GM21825 (cell line): ENCODE data around the gene PRSS27.
"Not testable (repeated sequence)": the region's sequence is repeated elsewhere in the genome, so short reads cannot be mapped to it uniquely, and the experiment has no call there.

Experiments
- ATAC-seq: cut with Tn5 transposase; IDR thresholded peaks from one replicate; pipeline ENCODE4 v1.9.1; 2021; ENCODE audit warnings: mild to moderate bottlenecking, moderate library complexity; ENCODE audit not compliant: unreplicated experiment

The PRSS27 gene

DNA sequence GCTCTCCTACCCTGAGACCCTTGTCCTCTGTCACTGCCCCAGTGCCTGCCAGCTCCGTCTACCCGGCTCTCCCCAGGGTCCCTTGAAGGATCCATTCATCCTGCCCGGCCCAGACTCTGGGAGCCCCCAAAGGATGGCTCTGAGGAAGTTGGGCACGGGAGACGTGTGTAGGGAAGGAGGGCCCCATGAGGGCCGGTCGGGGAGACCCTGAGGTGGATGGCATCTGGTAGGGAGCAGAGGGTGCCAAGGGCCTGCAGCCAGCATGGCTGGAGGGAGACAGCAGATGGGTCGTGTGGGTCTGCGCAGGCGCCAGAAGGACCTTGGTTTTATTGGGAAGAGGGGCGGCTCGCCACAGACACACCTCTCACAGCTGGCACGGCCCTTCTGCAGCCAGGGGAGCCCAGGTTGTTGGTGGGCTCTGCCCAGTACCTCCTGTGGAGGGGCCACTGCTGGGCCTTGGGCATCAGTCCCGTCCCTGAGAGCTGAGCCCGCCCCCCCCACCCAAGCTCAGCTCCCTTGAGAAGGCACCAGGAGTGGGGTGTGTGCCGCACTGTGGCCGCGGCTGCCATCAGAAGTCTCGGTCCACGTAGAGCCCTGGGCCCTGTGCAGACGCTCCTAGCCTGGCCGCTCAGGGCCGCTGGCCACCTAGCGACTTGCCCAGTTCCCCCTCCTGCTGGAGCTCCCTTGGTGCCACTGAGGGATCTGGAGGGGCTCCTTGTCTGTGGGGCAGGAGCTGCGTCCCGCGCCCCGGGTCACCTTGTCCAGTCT lies 21.7 kb downstream of the PRSS27 start:
- ATAC-seq = no peak

- no peak for ATAC-seq
These were observed 22.5 kb downstream of the PRSS27 start for GRCh38 chr16:2697401-2697948.

- not testable (repeated sequence) for ATAC-seq
These were observed 23.3 kb downstream of the PRSS27 start for GRCh38 chr16:2696601-2697250.

- no peak for ATAC-seq
These were observed 26.9 kb downstream of the PRSS27 start for GRCh38 chr16:2692948-2693651.

DNA sequence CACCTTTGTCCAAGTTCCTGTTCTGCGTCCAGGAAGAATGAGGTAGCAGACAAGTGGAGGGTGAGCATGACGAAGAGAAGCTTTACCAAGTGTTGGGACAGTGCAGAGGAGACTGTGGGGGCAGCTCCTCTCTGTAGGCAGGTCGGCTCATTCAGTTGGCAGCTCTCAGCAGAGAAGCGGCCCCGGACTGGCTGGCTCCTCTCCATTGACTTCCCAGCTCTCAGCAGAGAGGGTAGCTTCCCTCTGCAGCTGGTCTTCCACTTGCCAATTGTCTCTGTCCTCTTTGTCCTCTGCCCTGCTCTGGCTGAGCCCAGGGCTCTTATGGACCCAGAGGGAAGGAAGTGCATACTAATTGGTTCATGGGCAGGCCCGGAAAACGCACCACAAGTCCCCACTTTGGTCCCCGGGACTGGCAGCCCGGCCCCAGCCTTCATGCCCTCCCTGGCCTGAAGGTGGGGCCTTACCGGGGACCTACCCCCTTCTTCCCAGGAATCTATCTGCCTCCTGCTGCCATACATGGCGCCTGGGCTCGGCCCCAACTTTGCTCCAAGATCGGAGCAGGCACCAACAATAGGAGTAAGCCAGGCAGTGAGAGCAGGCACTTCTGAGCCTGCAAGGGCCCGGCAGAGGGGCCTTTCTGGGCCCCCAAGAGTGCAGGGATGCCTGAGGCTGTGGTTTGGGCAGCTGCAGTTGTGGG lies 27.6 kb downstream of the PRSS27 start:
- ATAC-seq = no peak

DNA sequence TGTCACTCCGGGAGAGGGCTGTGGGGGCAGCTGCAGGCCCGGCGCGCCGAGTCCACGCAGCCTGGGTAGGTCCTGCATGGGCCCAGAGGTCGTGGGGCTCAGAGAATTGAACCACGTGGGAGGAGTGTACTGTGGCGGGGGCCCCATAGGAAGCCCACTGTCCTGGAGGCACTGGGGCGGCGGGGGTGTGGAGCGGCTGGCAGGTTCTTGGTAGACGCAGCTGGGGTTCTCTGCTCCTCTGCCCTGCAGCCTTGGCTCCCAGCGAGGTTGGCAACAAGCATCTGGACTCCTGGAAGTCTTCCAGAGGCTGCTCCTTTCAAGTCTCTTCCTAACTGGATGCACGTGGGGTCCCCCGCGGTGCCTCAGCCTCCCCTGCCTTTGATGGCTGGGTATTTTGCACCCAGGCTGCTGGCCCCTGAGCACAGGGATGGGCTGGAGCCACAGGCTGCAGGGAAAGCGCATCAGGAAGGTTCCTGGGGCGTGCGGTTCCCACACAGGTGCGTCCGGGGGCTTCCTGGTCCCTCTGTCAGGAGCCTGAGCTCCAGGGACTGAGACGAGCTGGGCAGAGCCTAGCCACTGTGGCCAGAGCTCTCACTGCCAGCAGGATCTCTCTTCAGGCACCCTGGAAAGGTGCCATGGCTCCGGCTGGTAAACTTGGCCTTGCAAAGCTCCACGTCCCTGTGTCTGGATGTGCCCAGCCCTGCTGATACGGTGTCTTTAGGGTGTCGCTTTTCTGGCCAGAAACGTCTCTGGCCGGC lies 28.4 kb downstream of the PRSS27 start:
- ATAC-seq = no peak

- ATAC-seq = no peak
These were observed 29.2 kb downstream of the PRSS27 start for GRCh38 chr16:2690852-2691251.

DNA sequence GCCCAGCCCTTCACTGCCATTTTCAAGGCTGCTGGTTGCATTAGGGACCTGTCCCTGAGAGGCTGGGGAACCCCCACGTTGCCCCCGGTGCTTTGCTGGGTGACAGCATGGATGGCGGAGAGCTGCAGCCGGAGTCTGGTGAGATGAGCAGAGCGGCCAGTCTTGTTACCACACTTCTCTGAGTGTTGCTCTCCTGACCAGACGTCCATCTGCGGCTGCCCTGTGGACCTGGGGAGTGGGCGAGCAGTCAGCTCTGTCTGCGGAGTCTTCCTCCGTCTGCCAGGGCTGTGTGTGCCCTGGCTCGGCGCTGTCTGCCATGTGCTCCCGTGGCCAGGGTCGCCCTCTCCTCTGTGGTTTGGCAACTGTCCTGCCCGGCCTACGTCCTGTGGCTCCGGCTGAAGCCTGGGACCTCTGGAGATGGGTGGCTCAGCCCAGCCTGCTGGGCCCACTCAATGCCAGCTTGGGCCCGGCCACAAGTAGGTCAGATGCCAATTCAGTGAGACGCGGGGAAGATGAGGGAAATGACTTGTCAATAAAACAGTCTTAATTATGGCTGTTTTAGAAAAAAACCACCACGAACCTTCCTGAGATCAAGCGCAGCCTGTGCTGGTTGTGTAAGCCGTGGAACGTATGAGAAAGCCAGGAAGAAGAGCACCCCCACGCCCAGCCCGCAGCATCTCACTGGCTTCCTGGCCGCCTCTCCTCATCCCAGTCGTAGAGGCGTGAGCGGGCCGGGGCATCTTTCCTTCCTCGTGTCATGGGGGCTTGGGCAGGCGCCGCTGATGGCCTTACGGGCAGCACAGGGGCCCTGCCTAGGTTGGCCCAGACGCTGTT lies 29.8 kb downstream of the PRSS27 start:
- no peak for ATAC-seq

DNA sequence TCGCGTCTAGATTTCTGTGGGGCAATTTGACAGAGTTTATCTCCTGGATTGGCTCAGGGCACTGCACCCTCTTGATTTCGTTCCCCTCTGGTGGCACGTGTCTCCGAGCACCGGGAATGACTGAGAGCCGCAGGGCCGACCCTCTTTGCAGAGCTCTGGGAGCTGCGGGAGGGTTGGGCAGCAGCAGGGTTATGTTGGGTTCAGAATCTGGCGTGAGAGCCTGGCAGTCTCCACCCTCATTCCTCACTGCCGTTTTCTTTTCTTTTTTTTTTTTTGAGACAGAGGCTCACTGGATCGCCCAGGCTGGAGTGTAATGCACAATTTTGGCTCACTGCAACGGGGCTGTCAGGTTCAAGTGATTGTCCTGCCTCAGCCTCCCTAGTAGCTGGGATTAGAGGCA lies 30.6 kb downstream of the PRSS27 start:
- not testable (repeated sequence) for ATAC-seq

DNA sequence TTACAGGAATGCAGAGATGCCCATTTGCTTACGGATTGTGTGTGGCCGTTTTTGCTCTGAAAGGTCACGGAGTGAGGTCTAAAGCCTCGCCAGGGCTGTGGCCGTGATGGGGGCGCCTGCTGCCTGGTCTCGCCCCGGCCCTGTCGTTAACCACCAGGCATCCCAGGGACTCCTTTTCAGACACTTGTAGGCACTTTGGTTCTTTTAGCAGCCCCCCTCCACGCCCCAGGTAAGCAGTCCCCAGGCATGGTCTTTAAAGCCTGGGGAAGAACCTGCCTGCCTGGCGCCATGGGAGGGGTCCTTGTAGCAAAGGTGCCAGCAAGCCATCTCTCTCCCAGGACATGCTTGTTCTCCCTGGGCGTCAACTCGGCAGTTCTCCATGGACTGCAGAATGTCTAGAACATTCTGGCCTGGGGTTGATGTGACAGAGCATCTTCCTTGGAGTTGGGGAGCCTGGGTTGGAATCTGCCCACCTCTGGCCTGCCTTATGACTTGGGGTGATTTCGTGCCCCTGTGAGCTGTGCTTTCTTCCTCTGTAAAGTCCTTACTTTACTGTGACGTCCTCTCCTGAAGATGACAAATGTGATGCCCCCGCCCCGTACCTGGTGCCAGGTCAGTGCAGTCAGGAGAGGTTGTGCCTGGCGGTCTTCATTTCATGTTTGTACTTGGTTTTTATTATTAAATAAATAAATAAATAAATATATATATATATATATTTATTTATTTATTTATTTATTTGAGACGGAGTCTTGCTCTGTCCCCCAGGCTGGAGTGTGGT lies 32.3 kb downstream of the PRSS27 start:
- ATAC-seq = no peak

DNA sequence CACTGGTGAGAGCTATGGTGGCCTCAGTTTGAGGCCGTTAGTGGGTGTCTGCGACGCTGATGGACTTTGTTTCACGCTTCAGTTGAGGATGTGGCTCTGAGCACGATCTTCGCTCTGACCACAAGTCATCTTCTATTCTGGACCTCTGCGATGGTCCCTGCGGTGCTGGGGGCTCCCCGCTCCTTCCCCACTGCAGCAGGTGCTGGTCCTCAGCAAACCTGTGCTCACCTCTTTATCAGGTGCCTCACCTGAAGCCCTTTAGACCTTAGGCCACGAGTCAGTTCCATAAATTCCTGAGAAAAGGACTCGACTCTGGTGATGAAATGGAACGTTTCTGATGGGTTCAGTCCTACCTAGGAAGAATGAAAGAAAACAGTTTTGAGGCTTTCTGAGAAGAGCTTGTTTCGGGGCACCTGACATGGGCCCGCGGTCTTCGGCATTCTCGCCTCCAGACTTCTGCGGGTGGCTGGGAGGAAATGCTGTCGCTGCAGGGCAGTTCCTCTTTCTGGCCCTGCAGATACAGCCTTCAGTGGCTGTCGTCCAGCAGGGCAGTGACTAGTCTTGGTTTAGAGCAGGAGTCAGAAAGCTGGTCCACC lies 33.0 kb downstream of the PRSS27 start:
- ATAC-seq = peak; percentile 40

DNA sequence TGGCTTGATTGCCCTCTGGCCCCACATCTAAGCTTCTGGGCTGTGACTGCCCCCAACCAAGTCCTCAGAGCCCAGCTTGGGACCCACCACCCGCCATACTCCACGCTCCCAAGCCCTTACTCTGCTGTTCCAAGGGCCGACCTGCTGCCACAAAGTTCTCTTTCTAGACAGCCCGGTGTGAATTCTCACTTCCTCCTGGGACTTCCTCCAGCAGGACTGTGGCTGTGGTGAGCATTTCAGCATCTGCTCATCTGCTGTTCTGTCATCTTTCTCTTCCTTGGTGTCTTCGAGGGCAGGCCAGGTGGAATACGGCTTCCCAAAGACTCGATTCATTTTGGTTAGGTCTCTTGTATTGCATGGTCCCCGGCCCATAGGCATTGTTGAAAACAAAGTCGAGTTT lies 33.9 kb downstream of the PRSS27 start:
- not testable (repeated sequence) for ATAC-seq

DNA sequence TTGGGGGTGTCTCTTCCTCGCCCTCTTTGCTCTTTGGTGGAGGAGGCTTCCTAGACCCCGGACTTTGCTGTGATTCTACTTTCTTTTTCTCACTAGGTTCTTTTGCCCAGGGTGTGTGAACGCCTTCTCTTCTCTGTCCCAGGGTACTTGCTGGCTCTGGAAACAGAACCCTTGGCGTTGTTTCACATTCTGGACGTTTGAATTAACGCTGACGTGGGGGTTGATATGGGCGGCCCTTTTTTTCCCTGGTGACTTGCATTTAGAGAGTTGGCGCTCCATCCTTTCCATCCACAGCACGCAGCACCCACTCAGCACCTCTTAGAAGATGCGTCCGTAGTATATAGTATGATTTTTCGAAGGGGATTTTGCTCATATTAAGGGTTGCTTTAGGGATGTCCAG lies 37.0 kb downstream of the PRSS27 start:
- ATAC-seq = not testable (repeated sequence)

DNA sequence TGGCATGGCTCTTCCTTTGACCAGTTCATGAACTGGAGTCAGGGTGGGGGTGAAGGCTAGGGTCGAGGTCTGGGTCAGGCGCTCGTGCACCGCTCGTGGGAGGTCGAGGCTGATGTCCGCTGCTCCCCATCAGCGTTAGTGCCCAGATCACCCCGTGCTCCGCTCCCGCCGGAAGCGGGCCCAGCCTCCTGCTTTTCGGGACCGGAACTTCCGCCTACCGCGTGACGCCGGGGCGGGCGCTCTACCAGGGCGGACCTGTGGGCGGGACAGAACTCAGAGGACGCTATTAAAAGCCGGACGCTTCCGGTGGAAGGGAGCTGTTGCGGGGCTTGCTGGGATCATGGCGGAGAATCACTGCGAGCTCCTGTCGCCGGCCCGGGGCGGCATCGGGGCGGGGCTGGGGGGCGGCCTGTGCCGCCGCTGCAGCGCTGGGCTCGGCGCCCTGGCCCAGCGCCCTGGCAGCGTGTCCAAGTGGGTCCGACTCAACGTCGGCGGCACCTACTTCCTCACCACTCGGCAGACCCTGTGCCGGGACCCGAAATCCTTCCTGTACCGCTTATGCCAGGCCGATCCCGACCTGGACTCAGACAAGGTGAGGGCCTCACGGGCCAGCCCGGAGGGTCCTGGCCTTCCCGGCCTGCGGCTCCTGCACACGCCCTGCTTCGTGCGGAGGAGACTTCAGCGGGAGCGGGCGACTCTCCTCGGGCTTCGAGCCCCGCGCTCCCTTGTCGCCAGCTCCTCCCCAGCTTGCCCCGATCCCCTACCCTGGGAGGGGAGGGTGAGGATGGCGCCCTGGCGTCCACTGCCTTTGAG lies 37.6 kb downstream of the PRSS27 start, which contains the start of gene KCTD5:
Gene KCTD5, plus strand, starts transcription at position 315 of the 813 bp plus-strand sequence. Its CDS starts 26 bp downstream, at position 341.
- peak; percentile 59 for ATAC-seq

DNA sequence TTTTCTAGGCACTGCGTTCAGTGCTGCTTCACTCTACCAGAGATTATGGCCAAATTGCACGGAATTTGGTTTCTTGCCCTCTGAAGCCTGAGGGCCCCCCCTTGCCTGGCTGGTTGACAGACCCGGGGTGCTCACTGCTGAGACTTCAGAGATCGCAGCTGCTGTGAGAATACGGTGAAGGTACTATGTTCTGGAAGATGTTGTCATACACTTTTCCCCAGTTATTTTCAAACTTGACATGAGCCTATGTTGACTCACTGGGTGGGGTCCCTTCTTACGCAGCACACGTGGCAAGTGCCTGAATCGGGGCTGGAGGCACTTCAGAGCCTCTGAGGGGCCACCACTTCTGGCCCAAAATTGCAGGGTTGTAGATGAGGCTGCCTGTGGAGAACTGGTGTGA lies 39.7 kb downstream of the PRSS27 start:
- ATAC-seq = not testable (repeated sequence)

DNA sequence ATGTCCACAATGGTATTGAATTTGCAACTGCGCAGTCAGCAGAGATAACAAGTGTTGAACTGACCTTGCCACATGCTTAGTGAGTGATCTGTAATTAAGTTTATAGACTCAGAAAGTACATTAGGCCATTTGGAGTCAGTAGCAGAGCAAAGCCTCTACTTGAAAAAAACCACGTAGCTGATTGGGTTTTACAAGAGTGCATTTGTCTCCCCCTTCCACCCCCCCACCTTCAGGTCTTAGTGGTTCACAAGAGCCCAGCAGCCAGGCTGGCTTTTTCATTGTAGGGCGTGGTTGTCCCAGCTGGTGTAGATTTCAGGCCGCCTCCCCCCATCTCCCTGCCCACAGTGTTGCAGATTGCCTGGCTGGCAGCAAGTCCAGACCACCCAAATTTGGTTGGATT lies 40.1 kb downstream of the PRSS27 start:
- not testable (repeated sequence) for ATAC-seq
